H9 (cell line): Measurements from ENCODE around the gene PARP2. TPM values are rescaled to one million over a fixed set of nuclear protein-coding genes. Genes with fewer than 3 reads are reported as not detected.

ENCODE experiments used
- DNase-seq: peaks from one replicate; pipeline ENCODE4 v3.0.0-alpha.2; 2017
- H2AFZ ChIP-seq: one replicate; pipeline ENCODE4 v1.6.1; 2013; ENCODE audit warnings: mild to moderate bottlenecking, low read length, control low read depth, moderate library complexity
- H2AK5ac ChIP-seq: 2 replicates; pipeline ENCODE4 v1.6.1; 2013; ENCODE audit warnings: low read length, control low read depth, mixed read lengths; ENCODE audit not compliant: insufficient read length
- H2BK120ac ChIP-seq: one replicate; pipeline ENCODE4 v1.6.1; 2013; ENCODE audit warnings: low read depth, mild to moderate bottlenecking, low read length, control low read depth, inconsistent platforms; ENCODE audit not compliant: poor library complexity, severe bottlenecking
- H2BK12ac ChIP-seq: 2 replicates; pipeline ENCODE4 v1.6.1; 2013; ENCODE audit warnings: low read length, control low read depth, mixed read lengths, low read depth; ENCODE audit not compliant: insufficient read length
- H2BK15ac ChIP-seq: 2 replicates; pipeline ENCODE4 v1.6.1; 2013; ENCODE audit warnings: low read depth, low read length, control low read depth
- H2BK20ac ChIP-seq: one replicate; pipeline ENCODE4 v1.6.1; 2013; ENCODE audit warnings: low read depth, mild to moderate bottlenecking, low read length, control low read depth, inconsistent platforms; ENCODE audit not compliant: poor library complexity, severe bottlenecking
- H2BK5ac ChIP-seq: 2 replicates; pipeline ENCODE4 v1.6.1; 2013; ENCODE audit warnings: low read length, control low read depth, mixed read lengths; ENCODE audit not compliant: insufficient read length
- H3K14ac ChIP-seq: 2 replicates; pipeline ENCODE4 v1.6.1; 2013; ENCODE audit warnings: low read length, control low read depth; ENCODE audit not compliant: insufficient read depth
- H3K18ac ChIP-seq: 2 replicates; pipeline ENCODE4 v1.6.1; 2013; ENCODE audit warnings: low read depth, mild to moderate bottlenecking, mixed read lengths, low read length, control low read depth; ENCODE audit not compliant: insufficient read length
- H3K23ac ChIP-seq: 2 replicates; pipeline ENCODE4 v1.6.1; 2013; ENCODE audit warnings: low read length, control low read depth, mixed read lengths, low read depth; ENCODE audit not compliant: insufficient read length
- H3K23me2 ChIP-seq: 2 replicates; pipeline ENCODE4 v1.6.1; 2013; ENCODE audit warnings: low read depth, mild to moderate bottlenecking, mixed read lengths, low read length, control low read depth; ENCODE audit not compliant: insufficient read length, poor library complexity, severe bottlenecking
- H3K27ac ChIP-seq: 2 replicates; pipeline ENCODE4 v1.5.1; 2013; ENCODE audit warnings: low read length, control low read depth, mixed read lengths, low read depth; ENCODE audit not compliant: insufficient read length
- H3K27me3 ChIP-seq: 2 replicates; pipeline ENCODE4 v1.6.1; 2013; ENCODE audit warnings: low read length, control low read depth, inconsistent platforms; ENCODE audit not compliant: insufficient read depth
- H3K4ac ChIP-seq: 2 replicates; pipeline ENCODE4 v1.6.1; 2013; ENCODE audit warnings: low read depth, mild to moderate bottlenecking, control low read depth, inconsistent platforms, low read length, moderate library complexity
- H3K4me1 ChIP-seq: 2 replicates; pipeline ENCODE4 v1.6.1; 2013; ENCODE audit warnings: low read length, control low read depth, inconsistent platforms; ENCODE audit not compliant: insufficient read depth
- H3K4me2 ChIP-seq: 2 replicates; pipeline ENCODE4 v1.6.1; 2013; ENCODE audit warnings: low read length, control low read depth, mixed read lengths; ENCODE audit not compliant: insufficient read length, insufficient read depth
- H3K56ac ChIP-seq: 2 replicates; pipeline ENCODE4 v1.6.1; 2013; ENCODE audit warnings: low read depth, mild to moderate bottlenecking, mixed read lengths, low read length, control low read depth; ENCODE audit not compliant: insufficient read length
- H3K79me1 ChIP-seq: 2 replicates; pipeline ENCODE4 v1.6.1; 2013; ENCODE audit warnings: low read depth, mild to moderate bottlenecking, moderate library complexity, low read length, control low read depth, inconsistent platforms; ENCODE audit not compliant: insufficient read depth, poor library complexity, severe bottlenecking
- H3K79me2 ChIP-seq: 2 replicates; pipeline ENCODE4 v1.6.1; 2013; ENCODE audit warnings: low read length, control low read depth, inconsistent platforms; ENCODE audit not compliant: insufficient read depth
- H3K9ac ChIP-seq: 2 replicates; pipeline ENCODE4 v1.6.1; 2013; ENCODE audit warnings: low read length, control low read depth, mixed read lengths; ENCODE audit not compliant: insufficient read length; ENCODE audit errors: extremely low read depth
- H3K9me3 ChIP-seq: one replicate; pipeline ENCODE4 v1.6.1; 2013; ENCODE audit warnings: low read depth, low read length, inconsistent platforms; ENCODE audit not compliant: control insufficient read depth
- H3T11ph ChIP-seq: one replicate; pipeline ENCODE4 v1.6.1; 2013; ENCODE audit warnings: mild to moderate bottlenecking, low read length, control low read depth, inconsistent platforms
- H4K20me1 ChIP-seq: one replicate; pipeline ENCODE4 v1.6.1; 2013; ENCODE audit not compliant: control insufficient read depth, insufficient read length, insufficient read depth
- H4K5ac ChIP-seq: 2 replicates; pipeline ENCODE4 v1.6.1; 2013; ENCODE audit warnings: low read depth, mild to moderate bottlenecking, mixed read lengths, low read length, control low read depth; ENCODE audit not compliant: insufficient read length
- H4K8ac ChIP-seq: replicated peaks from 2 replicates; pipeline ENCODE4 v1.6.1; 2013; ENCODE audit warnings: low read length, control low read depth, mixed read lengths, low read depth; ENCODE audit not compliant: insufficient read length
- H4K91ac ChIP-seq: 2 replicates; pipeline ENCODE4 v1.6.1; 2013; ENCODE audit warnings: low read depth, mild to moderate bottlenecking, moderate library complexity, mixed read lengths, low read length, control low read depth; ENCODE audit not compliant: insufficient read length
- H3K27ac Mint-ChIP-seq, 3 experiments: 2 replicates in 2 of 3; 3 replicates in 1 of 3; pipeline ENCODE4 v1.8.0; 2020 to 2021; ENCODE audit warnings: mixed read lengths in 3 of 3, mild to moderate bottlenecking in 1 of 3, moderate library complexity in 1 of 3
- H3K27me3 Mint-ChIP-seq: 2 replicates; pipeline ENCODE4 v1.8.0; 2021; ENCODE audit warnings: low read depth, mild to moderate bottlenecking, moderate library complexity, mixed read lengths
- H3K36me3 Mint-ChIP-seq, 3 experiments: 2 replicates in 2 of 3; 3 replicates in 1 of 3; pipeline ENCODE4 v1.8.0; 2020 to 2021; ENCODE audit warnings: low read depth in 3 of 3, mixed read lengths in 3 of 3; ENCODE audit not compliant: insufficient read depth in 1 of 3
- H3K4me1 Mint-ChIP-seq, 2 experiments: 2 replicates each; pipeline ENCODE4 v1.8.0; 2020; ENCODE audit warnings: mixed read lengths in 2 of 2
- H3K4me3 Mint-ChIP-seq, 2 experiments: 2 replicates in 1 of 2; 3 replicates in 1 of 2; pipeline ENCODE4 v1.8.0; 2020 to 2021; ENCODE audit warnings: mild to moderate bottlenecking in 2 of 2, mixed read lengths in 2 of 2, moderate library complexity in 1 of 2
- H3K9me3 Mint-ChIP-seq, 2 experiments: 2 replicates in 1 of 2; 3 replicates in 1 of 2; pipeline ENCODE4 v1.8.0; 2020; ENCODE audit warnings: mild to moderate bottlenecking in 2 of 2, mixed read lengths in 2 of 2, moderate library complexity in 1 of 2
- WGBS: extraction: QIAGEN DNeasy Blood & Tissue Kit; methylation state at CpG from one replicate; pipeline ENCODE4 v1.1.7; 2013; ENCODE audit warnings: missing lambda C conversion rate, low lambda C conversion rate, mixed read lengths; ENCODE audit not compliant: insufficient read length; ENCODE audit errors: extremely low coverage; 5-methylcytosine and 5-hydroxymethylcytosine counted together
- total RNA-seq: library from RNA; stranded (reverse); gene quantifications from 2 replicates; pipeline ENCODE4 v1.2.1, GENCODE V29; 2021
- TF ChIP-seq, protein P1 (sequence below): fragments of 200-600 bp; sonication (generic); conservative IDR thresholded peaks from 3 replicates; pipeline ENCODE4 v1.8.0; 2021; ENCODE audit warnings: antibody characterized with exemption, mild to moderate bottlenecking

Gene PARP2
- total RNA-seq, 1 experiment from 2014 or later: 25.4 TPM

- no peak overlapping the region for H2AK5ac ChIP-seq
- H3K23ac ChIP-seq: no peak overlapping the region
- no CpG with 5 or more reads among the region's 5 CpGs for WGBS
- H2BK12ac ChIP-seq: no peak overlapping the region
- H3K79me2 ChIP-seq: no peaks in the 10 kb centered on the region
- no peak overlapping the region for H2BK5ac ChIP-seq
- no peak overlapping the region for H2AFZ ChIP-seq
- H2BK120ac ChIP-seq: no peak overlapping the region
- H3K9me3 ChIP-seq: no peaks in the 10 kb centered on the region
- Mint-ChIP-seq H3K4me1 (peaks cover 9% of the 10 kb centered on the region in 2 experiments; a peak in 3 of 4 replicates), H3K4me3 (no peak overlapping the region), H3K27ac (no peak overlapping the region), H3K36me3 (peaks cover 39 to 85% (median 74%) of the 10 kb centered on the region in 3 experiments; a peak in 6 of 7 replicates), H3K9me3 (no peaks in the 10 kb centered on the region; a peak in 1 of 5 replicates), H3K27me3 (no peaks in the 10 kb centered on the region)
- DNase-seq: no peak
- no peaks in the 10 kb centered on the region for H4K20me1 ChIP-seq
- no peak overlapping the region for H3K4ac ChIP-seq
- H4K5ac ChIP-seq: no peak overlapping the region
- no peak overlapping the region for H3K4me2 ChIP-seq
- no peak overlapping the region for H3K27ac ChIP-seq
- H3K79me1 ChIP-seq: no peaks in the 10 kb centered on the region
- H2BK15ac ChIP-seq: no peak overlapping the region
- H3K23me2 ChIP-seq: no peaks in the 10 kb centered on the region
- no peak overlapping the region for H3K9ac ChIP-seq
- H2BK20ac ChIP-seq: no peak overlapping the region
- no peak overlapping the region for H3K18ac ChIP-seq
- H3K56ac ChIP-seq: no peak overlapping the region
- H3K4me1 ChIP-seq: no peaks in the 10 kb centered on the region
- no peak overlapping the region for H3K14ac ChIP-seq
- no peaks in the 10 kb centered on the region for H3K27me3 ChIP-seq
- TF ChIP-seq, protein P1, sequence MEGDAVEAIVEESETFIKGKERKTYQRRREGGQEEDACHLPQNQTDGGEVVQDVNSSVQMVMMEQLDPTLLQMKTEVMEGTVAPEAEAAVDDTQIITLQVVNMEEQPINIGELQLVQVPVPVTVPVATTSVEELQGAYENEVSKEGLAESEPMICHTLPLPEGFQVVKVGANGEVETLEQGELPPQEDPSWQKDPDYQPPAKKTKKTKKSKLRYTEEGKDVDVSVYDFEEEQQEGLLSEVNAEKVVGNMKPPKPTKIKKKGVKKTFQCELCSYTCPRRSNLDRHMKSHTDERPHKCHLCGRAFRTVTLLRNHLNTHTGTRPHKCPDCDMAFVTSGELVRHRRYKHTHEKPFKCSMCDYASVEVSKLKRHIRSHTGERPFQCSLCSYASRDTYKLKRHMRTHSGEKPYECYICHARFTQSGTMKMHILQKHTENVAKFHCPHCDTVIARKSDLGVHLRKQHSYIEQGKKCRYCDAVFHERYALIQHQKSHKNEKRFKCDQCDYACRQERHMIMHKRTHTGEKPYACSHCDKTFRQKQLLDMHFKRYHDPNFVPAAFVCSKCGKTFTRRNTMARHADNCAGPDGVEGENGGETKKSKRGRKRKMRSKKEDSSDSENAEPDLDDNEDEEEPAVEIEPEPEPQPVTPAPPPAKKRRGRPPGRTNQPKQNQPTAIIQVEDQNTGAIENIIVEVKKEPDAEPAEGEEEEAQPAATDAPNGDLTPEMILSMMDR: no peak
- H3T11ph ChIP-seq: no peak overlapping the region
- H4K8ac ChIP-seq: no peak overlapping the region
- no peak overlapping the region for H4K91ac ChIP-seq
Observed at GRCh38 chr14:20384886-20385285, 41.5 kb downstream of the PARP2 start.
